ENCODE data around the gene DUSP28. TPM values are rescaled to one million over a fixed set of nuclear protein-coding genes. Genes with fewer than 3 reads are reported as not detected.

DUSP28 gene
- polyA plus RNA-seq, 1 donor, result 6.6 TPM

DNA sequence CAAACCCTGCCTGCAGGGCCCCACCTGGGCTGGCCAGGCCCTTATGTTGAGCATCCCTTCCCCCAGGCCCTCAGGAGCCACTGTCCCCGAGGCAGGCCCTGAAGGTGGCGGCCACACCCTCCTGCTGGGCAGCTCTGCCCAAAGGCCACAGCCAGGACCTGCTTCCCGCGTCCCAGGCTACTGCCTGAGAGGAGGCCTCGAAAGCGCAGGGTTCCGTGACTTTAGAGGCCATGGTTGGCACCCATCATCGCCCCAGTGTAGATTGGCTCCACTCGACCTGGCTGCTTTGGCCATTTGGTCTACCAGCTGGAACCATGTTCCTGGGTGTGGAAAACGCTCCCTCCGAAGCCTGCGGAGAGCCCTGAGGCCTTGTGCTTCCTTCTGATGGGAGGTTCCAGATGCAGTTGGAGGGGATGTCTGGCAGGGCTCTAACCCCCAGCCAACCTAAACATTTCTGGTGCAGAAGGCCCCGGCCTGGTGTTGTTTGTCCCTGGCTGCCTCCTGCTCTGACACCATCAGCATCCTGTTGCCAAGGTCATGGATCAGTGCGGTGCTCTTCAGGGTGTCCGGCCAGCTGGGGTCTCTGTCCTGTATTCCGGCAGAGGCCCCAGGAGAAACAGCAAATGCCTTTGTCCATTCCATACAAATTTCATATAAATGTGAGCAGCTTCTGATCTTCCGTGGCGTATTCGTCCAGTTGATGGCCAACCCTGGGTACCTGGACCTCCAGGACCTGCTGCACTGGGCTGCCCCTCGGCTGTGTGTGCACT lies 41.1 kb downstream of the DUSP28 start:
- Histone ChIP-seq H3K4me3 (ENCODE audit: low read length) (no peak overlapping the region), H3K36me3 (ENCODE audit: control insufficient read depth, insufficient read depth, low read length) (peaks cover 36% of the 10 kb centered on the region), H3K4me1 (ENCODE audit: control insufficient read depth, insufficient read depth, low read length) (peaks cover 24% of the 10 kb centered on the region), H3K9me3 (ENCODE audit: control insufficient read depth, low read depth, low read length) (no peaks in the 10 kb centered on the region), H3K27ac (ENCODE audit: low read length) (no peak overlapping the region), H3K27me3 (ENCODE audit: control insufficient read depth, insufficient read depth, low read length) (no peaks in the 10 kb centered on the region)
- no peak for DNase-seq
- WGBS (ENCODE audit: insufficient coverage, low lambda C conversion rate), result no CpG with 5 or more reads among the region's 20 CpGs

DNA sequence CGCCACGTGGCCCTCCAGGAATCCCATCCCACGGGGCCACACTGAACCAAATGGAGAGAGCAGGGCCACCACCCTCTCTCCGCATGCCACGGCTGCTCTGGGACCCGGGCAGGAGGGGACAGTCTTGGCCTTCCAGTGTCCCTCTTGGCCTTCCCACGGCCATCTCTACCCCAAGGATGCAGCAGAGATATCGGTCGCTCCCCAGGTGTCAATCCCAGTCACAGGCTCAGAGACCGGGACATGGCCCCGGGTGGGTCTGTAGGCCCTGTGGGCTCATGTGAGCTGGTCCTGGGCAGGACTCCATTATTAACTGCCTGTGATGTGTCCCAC lies 41.6 kb downstream of the DUSP28 start:
- no CpG with 5 or more reads among the region's 11 CpGs for WGBS (ENCODE audit: insufficient coverage, low lambda C conversion rate)
- peaks cover 34% of the 10 kb centered on the region for H3K36me3 ChIP-seq (ENCODE audit: control insufficient read depth, insufficient read depth, low read length)

GRCh38 chr2:240602266-240603050 lies 42.3 kb downstream of the DUSP28 start:
- no peak overlapping the region for H3K4me3 ChIP-seq (ENCODE audit: low read length)
- peaks cover 24% of the 10 kb centered on the region for H3K4me1 ChIP-seq (ENCODE audit: control insufficient read depth, insufficient read depth, low read length)
- peaks cover 31% of the 10 kb centered on the region for H3K36me3 ChIP-seq (ENCODE audit: control insufficient read depth, insufficient read depth, low read length)
- H3K9me3 ChIP-seq (ENCODE audit: control insufficient read depth, low read depth, low read length), result no peaks in the 10 kb centered on the region
- DNase-seq, result no peak
- WGBS (ENCODE audit: insufficient coverage, low lambda C conversion rate), result no CpG with 5 or more reads among the region's 32 CpGs
- no peak overlapping the region for H3K27ac ChIP-seq (ENCODE audit: low read length)
- no peaks in the 10 kb centered on the region for H3K27me3 ChIP-seq (ENCODE audit: control insufficient read depth, insufficient read depth, low read length)

More for the DNA sequence above, 41.6 kb downstream of the DUSP28 start:
- H3K4me3 ChIP-seq (ENCODE audit: low read length), result no peak overlapping the region
- peaks cover 24% of the 10 kb centered on the region for H3K4me1 ChIP-seq (ENCODE audit: control insufficient read depth, insufficient read depth, low read length)
- H3K27ac ChIP-seq (ENCODE audit: low read length), result no peak overlapping the region
- no peaks in the 10 kb centered on the region for H3K9me3 ChIP-seq (ENCODE audit: control insufficient read depth, low read depth, low read length)
- H3K27me3 ChIP-seq (ENCODE audit: control insufficient read depth, insufficient read depth, low read length), result no peaks in the 10 kb centered on the region
- no peak for DNase-seq

GRCh38 chr2:240603081-240603835 lies 43.1 kb downstream of the DUSP28 start:
- WGBS (ENCODE audit: insufficient coverage, low lambda C conversion rate), result no CpG with 5 or more reads among the region's 22 CpGs
- Histone ChIP-seq H3K36me3 (ENCODE audit: control insufficient read depth, insufficient read depth, low read length) (peaks cover 23% of the 10 kb centered on the region), H3K4me1 (ENCODE audit: control insufficient read depth, insufficient read depth, low read length) (peaks cover 24% of the 10 kb centered on the region), H3K4me3 (ENCODE audit: low read length) (no peak overlapping the region), H3K27ac (ENCODE audit: low read length) (no peak overlapping the region), H3K27me3 (ENCODE audit: control insufficient read depth, insufficient read depth, low read length) (no peaks in the 10 kb centered on the region), H3K9me3 (ENCODE audit: control insufficient read depth, low read depth, low read length) (no peaks in the 10 kb centered on the region)
- DNase-seq, result no peak

GRCh38 chr2:240603846-240604245 lies 43.7 kb downstream of the DUSP28 start:
- Histone ChIP-seq H3K9me3 (ENCODE audit: control insufficient read depth, low read depth, low read length) (no peaks in the 10 kb centered on the region), H3K27ac (ENCODE audit: low read length) (peak overlapping the region; percentile 87), H3K4me1 (ENCODE audit: control insufficient read depth, insufficient read depth, low read length) (peaks cover 24% of the 10 kb centered on the region), H3K4me3 (ENCODE audit: low read length) (no peak overlapping the region), H3K27me3 (ENCODE audit: control insufficient read depth, insufficient read depth, low read length) (no peaks in the 10 kb centered on the region), H3K36me3 (ENCODE audit: control insufficient read depth, insufficient read depth, low read length) (peaks cover 17% of the 10 kb centered on the region)
- no CpG with 5 or more reads among the region's 10 CpGs for WGBS (ENCODE audit: insufficient coverage, low lambda C conversion rate)
- no peak for DNase-seq

DNA sequence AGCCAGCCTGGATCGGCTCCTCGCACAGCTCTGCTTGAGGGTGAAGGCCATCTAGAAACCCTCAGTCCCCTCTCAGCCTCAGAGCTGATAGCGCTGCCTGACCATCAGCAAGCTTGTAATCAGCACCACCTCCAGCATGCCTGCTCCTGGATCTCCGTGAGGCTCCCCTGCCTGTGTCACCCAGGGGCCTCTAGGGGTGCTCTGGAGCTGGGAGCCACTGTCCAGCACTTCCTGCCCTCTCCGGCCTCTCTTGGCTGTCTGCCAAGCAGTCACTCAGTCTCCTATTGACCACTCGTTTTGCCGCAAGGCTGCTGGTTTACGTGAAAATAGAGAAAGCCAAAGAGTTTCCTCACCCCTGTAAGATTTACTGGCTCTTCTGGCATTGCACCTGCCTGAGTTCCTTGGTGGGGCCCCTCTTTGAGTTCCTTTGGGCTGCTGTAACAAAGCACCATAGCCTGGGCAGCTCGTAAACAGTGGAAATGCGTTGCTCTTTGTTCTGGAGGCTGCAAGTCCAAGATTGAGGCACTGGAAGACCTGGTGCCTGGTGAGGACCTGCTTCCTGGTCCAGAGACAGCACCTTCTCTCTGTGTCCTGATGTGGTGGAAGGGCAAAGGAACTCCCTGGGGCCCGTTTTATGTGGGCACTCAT lies 44.3 kb downstream of the DUSP28 start:
- Histone ChIP-seq H3K27ac (ENCODE audit: low read length) (peak overlapping the region; percentile 87), H3K4me1 (ENCODE audit: control insufficient read depth, insufficient read depth, low read length) (peaks cover 24% of the 10 kb centered on the region), H3K4me3 (ENCODE audit: low read length) (peak overlapping the region; percentile 76), H3K27me3 (ENCODE audit: control insufficient read depth, insufficient read depth, low read length) (no peaks in the 10 kb centered on the region), H3K36me3 (ENCODE audit: control insufficient read depth, insufficient read depth, low read length) (peaks cover 15% of the 10 kb centered on the region), H3K9me3 (ENCODE audit: control insufficient read depth, low read depth, low read length) (no peaks in the 10 kb centered on the region)
- DNase-seq, result peak; percentile 80 to 91
- no CpG with 5 or more reads among the region's 11 CpGs for WGBS (ENCODE audit: insufficient coverage, low lambda C conversion rate)

GRCh38 chr2:240604939-240605716 lies 45.0 kb downstream of the DUSP28 start:
- Histone ChIP-seq H3K4me3 (ENCODE audit: low read length) (peak overlapping the region; percentile 76), H3K27ac (ENCODE audit: low read length) (peak overlapping the region; percentile 87)
- peak; percentile 88 to 96 for DNase-seq

DNA sequence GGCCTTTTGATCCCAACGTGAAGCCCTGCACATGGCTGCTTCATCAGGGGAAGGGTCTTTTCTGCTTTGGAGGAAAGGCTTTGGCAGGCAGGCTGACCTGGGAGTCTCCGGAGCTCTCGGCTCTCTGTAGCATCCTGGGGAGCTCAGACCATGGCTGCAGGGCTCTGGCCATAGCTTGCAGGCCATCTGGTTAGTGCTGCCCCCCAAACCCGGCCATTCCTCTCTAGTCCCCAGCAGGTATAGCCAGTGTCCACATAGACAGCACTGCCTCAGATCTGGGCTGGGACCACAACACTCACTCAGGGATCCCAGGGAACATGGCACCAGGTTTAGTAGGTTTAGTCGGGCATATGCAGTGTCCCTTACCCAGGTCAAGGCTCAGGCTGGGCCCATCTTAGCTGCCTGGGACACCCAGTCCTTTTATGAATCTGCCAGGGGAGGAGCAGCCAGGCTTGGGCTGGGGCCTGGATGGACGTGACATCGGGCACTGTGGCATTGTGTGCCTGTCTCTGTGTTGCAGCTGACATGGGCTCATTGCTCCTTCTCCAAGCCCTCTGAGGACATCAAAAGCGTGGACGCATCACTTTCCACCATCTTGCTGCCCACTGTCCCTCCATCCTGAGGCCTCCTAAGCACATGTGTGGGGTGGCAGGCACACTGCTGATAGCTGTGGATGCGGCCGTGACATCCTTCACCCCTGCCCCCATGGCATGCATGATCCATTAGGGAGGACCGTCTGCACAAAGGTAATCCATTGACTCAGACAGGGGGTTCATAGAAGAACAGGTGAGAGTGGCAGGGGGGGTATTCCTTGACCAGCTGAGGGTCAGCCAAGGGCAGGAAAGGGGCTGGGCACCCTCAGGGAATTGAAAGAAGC lies 45.9 kb downstream of the DUSP28 start:
- Histone ChIP-seq H3K4me3 (ENCODE audit: low read length) (peak overlapping the region; percentile 76), H3K36me3 (ENCODE audit: control insufficient read depth, insufficient read depth, low read length) (peaks cover 17% of the 10 kb centered on the region), H3K27ac (ENCODE audit: low read length) (peak overlapping the region; percentile 87), H3K4me1 (ENCODE audit: control insufficient read depth, insufficient read depth, low read length) (peaks cover 24% of the 10 kb centered on the region), H3K9me3 (ENCODE audit: control insufficient read depth, low read depth, low read length) (no peaks in the 10 kb centered on the region), H3K27me3 (ENCODE audit: control insufficient read depth, insufficient read depth, low read length) (no peaks in the 10 kb centered on the region)
- no peak for DNase-seq
- no CpG with 5 or more reads among the region's 12 CpGs for WGBS (ENCODE audit: insufficient coverage, low lambda C conversion rate)

More at GRCh38 chr2:240604939-240605716, 45.0 kb downstream of the DUSP28 start:
- peaks cover 24% of the 10 kb centered on the region for H3K4me1 ChIP-seq (ENCODE audit: control insufficient read depth, insufficient read depth, low read length)
- no peaks in the 10 kb centered on the region for H3K9me3 ChIP-seq (ENCODE audit: control insufficient read depth, low read depth, low read length)
- 20% methylated on average over 1 of the region's 19 CpGs for WGBS (ENCODE audit: insufficient coverage, low lambda C conversion rate)
- no peaks in the 10 kb centered on the region for H3K27me3 ChIP-seq (ENCODE audit: control insufficient read depth, insufficient read depth, low read length)
- H3K36me3 ChIP-seq (ENCODE audit: control insufficient read depth, insufficient read depth, low read length), result peaks cover 13% of the 10 kb centered on the region

Measured in large intestine (tissue), 3 donors.